ENCODE data around the gene MRPL53.

GRCh38 chr2:74444498-74445318 is 27.8 kb downstream of the MRPL53 start:
- TF ChIP-seq POLR2AphosphoS5 (IDR thresholded peaks at IDR 0.05; ENCODE audit: low read depth), result no peak
- TF ChIP-seq, protein P1, sequence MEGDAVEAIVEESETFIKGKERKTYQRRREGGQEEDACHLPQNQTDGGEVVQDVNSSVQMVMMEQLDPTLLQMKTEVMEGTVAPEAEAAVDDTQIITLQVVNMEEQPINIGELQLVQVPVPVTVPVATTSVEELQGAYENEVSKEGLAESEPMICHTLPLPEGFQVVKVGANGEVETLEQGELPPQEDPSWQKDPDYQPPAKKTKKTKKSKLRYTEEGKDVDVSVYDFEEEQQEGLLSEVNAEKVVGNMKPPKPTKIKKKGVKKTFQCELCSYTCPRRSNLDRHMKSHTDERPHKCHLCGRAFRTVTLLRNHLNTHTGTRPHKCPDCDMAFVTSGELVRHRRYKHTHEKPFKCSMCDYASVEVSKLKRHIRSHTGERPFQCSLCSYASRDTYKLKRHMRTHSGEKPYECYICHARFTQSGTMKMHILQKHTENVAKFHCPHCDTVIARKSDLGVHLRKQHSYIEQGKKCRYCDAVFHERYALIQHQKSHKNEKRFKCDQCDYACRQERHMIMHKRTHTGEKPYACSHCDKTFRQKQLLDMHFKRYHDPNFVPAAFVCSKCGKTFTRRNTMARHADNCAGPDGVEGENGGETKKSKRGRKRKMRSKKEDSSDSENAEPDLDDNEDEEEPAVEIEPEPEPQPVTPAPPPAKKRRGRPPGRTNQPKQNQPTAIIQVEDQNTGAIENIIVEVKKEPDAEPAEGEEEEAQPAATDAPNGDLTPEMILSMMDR (conservative IDR thresholded peaks at IDR 0.05; ENCODE audit: low read depth in 2 of 2), result no peak
- no peak for TF ChIP-seq EZH2phosphoT487 (IDR thresholded peaks at IDR 0.05; ENCODE audit: unreplicated experiment)
- TF ChIP-seq, protein P2, sequence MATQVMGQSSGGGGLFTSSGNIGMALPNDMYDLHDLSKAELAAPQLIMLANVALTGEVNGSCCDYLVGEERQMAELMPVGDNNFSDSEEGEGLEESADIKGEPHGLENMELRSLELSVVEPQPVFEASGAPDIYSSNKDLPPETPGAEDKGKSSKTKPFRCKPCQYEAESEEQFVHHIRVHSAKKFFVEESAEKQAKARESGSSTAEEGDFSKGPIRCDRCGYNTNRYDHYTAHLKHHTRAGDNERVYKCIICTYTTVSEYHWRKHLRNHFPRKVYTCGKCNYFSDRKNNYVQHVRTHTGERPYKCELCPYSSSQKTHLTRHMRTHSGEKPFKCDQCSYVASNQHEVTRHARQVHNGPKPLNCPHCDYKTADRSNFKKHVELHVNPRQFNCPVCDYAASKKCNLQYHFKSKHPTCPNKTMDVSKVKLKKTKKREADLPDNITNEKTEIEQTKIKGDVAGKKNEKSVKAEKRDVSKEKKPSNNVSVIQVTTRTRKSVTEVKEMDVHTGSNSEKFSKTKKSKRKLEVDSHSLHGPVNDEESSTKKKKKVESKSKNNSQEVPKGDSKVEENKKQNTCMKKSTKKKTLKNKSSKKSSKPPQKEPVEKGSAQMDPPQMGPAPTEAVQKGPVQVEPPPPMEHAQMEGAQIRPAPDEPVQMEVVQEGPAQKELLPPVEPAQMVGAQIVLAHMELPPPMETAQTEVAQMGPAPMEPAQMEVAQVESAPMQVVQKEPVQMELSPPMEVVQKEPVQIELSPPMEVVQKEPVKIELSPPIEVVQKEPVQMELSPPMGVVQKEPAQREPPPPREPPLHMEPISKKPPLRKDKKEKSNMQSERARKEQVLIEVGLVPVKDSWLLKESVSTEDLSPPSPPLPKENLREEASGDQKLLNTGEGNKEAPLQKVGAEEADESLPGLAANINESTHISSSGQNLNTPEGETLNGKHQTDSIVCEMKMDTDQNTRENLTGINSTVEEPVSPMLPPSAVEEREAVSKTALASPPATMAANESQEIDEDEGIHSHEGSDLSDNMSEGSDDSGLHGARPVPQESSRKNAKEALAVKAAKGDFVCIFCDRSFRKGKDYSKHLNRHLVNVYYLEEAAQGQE (IDR thresholded peaks at IDR 0.05; ENCODE audit: unreplicated experiment), result no peak
- TF ChIP-seq, protein P3, sequence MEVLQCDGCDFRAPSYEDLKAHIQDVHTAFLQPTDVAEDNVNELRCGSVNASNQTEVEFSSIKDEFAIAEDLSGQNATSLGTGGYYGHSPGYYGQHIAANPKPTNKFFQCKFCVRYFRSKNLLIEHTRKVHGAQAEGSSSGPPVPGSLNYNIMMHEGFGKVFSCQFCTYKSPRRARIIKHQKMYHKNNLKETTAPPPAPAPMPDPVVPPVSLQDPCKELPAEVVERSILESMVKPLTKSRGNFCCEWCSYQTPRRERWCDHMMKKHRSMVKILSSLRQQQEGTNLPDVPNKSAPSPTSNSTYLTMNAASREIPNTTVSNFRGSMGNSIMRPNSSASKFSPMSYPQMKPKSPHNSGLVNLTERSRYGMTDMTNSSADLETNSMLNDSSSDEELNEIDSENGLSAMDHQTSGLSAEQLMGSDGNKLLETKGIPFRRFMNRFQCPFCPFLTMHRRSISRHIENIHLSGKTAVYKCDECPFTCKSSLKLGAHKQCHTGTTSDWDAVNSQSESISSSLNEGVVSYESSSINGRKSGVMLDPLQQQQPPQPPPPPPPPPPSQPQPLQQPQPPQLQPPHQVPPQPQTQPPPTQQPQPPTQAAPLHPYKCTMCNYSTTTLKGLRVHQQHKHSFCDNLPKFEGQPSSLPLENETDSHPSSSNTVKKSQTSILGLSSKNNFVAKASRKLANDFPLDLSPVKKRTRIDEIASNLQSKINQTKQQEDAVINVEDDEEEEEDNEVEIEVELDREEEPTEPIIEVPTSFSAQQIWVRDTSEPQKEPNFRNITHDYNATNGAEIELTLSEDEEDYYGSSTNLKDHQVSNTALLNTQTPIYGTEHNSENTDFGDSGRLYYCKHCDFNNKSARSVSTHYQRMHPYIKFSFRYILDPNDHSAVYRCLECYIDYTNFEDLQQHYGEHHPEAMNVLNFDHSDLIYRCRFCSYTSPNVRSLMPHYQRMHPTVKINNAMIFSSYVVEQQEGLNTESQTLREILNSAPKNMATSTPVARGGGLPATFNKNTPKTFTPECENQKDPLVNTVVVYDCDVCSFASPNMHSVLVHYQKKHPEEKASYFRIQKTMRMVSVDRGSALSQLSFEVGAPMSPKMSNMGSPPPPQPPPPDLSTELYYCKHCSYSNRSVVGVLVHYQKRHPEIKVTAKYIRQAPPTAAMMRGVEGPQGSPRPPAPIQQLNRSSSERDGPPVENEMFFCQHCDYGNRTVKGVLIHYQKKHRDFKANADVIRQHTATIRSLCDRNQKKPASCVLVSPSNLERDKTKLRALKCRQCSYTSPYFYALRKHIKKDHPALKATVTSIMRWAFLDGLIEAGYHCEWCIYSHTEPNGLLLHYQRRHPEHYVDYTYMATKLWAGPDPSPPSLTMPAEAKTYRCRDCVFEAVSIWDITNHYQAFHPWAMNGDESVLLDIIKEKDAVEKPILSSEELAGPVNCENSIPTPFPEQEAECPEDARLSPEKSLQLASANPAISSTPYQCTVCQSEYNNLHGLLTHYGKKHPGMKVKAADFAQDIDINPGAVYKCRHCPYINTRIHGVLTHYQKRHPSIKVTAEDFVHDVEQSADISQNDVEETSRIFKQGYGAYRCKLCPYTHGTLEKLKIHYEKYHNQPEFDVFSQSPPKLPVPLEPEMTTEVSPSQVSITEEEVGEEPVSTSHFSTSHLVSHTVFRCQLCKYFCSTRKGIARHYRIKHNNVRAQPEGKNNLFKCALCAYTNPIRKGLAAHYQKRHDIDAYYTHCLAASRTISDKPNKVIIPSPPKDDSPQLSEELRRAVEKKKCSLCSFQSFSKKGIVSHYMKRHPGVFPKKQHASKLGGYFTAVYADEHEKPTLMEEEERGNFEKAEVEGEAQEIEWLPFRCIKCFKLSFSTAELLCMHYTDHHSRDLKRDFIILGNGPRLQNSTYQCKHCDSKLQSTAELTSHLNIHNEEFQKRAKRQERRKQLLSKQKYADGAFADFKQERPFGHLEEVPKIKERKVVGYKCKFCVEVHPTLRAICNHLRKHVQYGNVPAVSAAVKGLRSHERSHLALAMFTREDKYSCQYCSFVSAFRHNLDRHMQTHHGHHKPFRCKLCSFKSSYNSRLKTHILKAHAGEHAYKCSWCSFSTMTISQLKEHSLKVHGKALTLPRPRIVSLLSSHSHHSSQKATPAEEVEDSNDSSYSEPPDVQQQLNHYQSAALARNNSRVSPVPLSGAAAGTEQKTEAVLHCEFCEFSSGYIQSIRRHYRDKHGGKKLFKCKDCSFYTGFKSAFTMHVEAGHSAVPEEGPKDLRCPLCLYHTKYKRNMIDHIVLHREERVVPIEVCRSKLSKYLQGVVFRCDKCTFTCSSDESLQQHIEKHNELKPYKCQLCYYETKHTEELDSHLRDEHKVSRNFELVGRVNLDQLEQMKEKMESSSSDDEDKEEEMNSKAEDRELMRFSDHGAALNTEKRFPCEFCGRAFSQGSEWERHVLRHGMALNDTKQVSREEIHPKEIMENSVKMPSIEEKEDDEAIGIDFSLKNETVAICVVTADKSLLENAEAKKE (CRISPR knock-in tag; IDR thresholded peaks at IDR 0.05), result no peak
- no peak for TF ChIP-seq EZH2 (IDR thresholded peaks at IDR 0.05; ENCODE audit: low read depth, unreplicated experiment)
- no peak for TF ChIP-seq CREB1 (CRISPR knock-in tag; IDR thresholded peaks at IDR 0.05; ENCODE audit: low read depth)
